Measurements from ENCODE around the gene IFITM1.

Gene IFITM1

DNA sequence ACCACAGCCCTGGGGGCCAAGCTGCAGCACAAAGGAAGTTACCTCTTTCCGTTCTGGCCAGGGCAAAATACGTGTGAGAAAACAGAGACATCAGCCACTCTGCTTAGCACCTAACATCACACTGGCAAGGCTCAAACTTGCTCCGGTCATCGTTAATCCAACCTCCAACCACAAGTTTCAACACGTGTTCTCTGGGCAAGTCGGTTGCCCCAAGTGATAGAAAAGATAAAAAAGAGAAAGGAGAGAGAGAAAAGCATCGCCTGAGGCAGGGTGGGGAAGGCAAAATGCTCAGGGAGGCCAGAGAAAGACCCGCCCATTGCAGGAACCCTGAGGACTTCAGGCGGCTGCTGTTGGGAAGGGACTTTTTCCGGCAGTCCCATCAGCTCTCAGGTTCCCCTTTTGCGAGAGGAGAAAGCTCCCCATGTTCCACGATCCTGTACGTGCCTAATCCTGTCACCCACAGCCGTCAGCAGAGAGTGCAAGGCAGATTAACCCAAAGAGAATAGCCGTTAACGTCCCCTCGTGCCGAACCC, 36.9 kb downstream of the IFITM1 start:
- CTCF ChIA-PET: no interaction called here
- POLR2A ChIA-PET: no interaction called here
- TF ChIP-seq, protein P1, sequence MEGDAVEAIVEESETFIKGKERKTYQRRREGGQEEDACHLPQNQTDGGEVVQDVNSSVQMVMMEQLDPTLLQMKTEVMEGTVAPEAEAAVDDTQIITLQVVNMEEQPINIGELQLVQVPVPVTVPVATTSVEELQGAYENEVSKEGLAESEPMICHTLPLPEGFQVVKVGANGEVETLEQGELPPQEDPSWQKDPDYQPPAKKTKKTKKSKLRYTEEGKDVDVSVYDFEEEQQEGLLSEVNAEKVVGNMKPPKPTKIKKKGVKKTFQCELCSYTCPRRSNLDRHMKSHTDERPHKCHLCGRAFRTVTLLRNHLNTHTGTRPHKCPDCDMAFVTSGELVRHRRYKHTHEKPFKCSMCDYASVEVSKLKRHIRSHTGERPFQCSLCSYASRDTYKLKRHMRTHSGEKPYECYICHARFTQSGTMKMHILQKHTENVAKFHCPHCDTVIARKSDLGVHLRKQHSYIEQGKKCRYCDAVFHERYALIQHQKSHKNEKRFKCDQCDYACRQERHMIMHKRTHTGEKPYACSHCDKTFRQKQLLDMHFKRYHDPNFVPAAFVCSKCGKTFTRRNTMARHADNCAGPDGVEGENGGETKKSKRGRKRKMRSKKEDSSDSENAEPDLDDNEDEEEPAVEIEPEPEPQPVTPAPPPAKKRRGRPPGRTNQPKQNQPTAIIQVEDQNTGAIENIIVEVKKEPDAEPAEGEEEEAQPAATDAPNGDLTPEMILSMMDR (IDR thresholded peaks at IDR 0.05; ENCODE audit: insufficient read depth, low read length, missing control alignments): no peak
- no peak overlapping the region for H3K4me3 ChIP-seq (ENCODE audit: low read depth, low read length)
- no peak for DNase-seq (ENCODE audit: low read depth, low spot score)

DNA sequence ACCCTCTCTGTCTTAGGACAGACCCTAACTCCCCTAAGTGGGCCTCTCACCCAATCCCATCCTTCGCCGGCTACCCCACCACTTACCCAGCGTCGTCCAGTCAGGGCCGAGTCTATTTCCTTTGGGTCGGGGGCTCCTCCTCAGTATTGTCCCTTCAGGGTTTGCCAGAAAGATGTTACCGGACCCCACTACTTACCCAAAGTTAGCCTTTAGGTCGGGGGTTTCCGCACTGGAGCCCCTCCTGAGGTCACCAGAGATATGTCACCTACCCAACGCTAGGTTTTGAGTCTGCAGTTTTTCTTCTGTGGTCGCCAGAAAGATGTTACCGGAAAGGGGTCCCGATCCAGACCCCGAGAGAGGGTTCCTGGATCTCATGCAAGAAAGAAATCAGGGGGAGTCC, 37.6 kb downstream of the IFITM1 start:
- H3K4me3 ChIP-seq (ENCODE audit: low read depth, low read length): no peak overlapping the region
- TF ChIP-seq, protein P1 (IDR thresholded peaks at IDR 0.05; ENCODE audit: insufficient read depth, low read length, missing control alignments): no peak
- CTCF ChIA-PET: interaction anchor here (0.7 kb wide), 1 partner anchor 23 kb away, joined by 3 read pairs; no protein-coding TSS in a partner anchor
- DNase-seq (ENCODE audit: low read depth, low spot score): no peak
- POLR2A ChIA-PET: no interaction called here

DNA sequence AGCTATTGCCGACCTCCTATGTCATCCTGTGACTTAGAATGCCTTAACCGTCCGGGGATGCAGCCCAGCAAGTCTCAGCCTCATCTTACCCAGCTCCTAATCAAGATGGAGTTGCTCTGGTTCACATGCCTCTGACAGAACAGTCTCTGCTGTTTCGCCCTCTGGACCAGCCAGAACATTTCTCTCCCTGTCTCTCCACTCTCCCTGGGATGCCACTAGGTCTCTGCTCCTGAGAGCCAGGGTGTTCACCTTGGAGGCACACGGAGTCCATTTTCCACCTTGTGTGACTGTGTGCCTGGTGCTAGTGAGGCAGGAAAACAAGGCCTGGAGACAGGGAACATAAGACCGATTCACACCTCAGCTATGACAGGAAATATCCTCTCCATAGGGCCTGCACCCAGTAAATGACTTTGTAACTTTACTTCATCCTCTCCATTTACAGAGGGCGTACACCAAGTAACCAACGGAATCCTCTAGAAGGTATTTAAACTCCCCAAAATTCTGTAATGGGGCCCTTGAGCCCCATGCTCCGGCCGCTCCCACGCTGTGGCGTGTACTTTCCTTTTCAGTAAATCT, 38.7 kb downstream of the IFITM1 start:
- CTCF ChIA-PET: interaction anchor here (1.3 kb wide), 1 partner anchor 43 kb away, joined by 3 read pairs; no protein-coding TSS in a partner anchor

DNA sequence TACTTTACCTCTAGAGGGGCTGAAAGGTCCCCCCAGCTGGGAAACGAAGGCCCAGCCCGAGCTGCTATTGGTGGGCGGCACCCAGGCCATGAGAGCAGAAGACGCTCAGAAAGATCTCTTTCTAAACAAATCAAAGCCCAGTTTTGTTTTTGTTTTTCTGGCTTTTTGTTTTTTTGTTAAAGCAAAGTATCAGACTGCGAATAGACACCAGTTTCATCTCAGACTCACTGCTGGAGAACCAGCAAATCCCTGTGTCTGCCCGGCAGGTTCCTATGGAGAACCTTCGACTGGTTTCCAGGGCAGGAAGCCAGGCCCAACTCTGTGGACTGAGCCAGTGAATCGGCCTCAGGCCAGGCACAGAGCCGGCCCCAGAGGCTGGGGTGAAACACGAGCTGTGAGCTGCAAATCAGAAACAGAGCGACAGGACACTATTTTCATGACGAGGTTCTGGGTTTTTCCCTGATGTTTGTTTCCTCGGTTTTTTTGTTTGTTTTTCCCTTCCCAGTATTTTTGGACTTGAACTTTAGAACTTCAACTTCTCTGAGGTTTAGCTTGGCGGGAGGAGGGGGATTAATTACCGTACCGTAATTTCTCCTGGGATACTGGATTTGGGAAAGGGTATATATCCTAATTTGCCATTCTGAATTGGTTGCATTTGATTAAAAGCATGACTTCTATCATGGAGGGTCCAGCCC, 39.5 kb downstream of the IFITM1 start:
- ChIA-PET POLR2A (interaction anchor here (1.0 kb wide), 1 partner anchor 44 kb away, joined by 3 read pairs; no protein-coding TSS in a partner anchor), CTCF (interaction anchor here (0.7 to 3.2 kb wide), 6 partner anchors 9 to 103 kb away, joined by 3 to 16 read pairs (median 4); no protein-coding TSS in a partner anchor)
- TF ChIP-seq, protein P1 (IDR thresholded peaks at IDR 0.05; ENCODE audit: insufficient read depth, low read length, missing control alignments): no peak
- no peak overlapping the region for H3K4me3 ChIP-seq (ENCODE audit: low read depth, low read length)
- DNase-seq (ENCODE audit: low read depth, low spot score): peak; percentile 50

More for the DNA sequence above, 38.7 kb downstream of the IFITM1 start:
- POLR2A ChIA-PET: no interaction called here
- no peak for DNase-seq (ENCODE audit: low read depth, low spot score)
- TF ChIP-seq, protein P1 (IDR thresholded peaks at IDR 0.05; ENCODE audit: insufficient read depth, low read length, missing control alignments): no peak
- no peak overlapping the region for H3K4me3 ChIP-seq (ENCODE audit: low read depth, low read length)

DNA sequence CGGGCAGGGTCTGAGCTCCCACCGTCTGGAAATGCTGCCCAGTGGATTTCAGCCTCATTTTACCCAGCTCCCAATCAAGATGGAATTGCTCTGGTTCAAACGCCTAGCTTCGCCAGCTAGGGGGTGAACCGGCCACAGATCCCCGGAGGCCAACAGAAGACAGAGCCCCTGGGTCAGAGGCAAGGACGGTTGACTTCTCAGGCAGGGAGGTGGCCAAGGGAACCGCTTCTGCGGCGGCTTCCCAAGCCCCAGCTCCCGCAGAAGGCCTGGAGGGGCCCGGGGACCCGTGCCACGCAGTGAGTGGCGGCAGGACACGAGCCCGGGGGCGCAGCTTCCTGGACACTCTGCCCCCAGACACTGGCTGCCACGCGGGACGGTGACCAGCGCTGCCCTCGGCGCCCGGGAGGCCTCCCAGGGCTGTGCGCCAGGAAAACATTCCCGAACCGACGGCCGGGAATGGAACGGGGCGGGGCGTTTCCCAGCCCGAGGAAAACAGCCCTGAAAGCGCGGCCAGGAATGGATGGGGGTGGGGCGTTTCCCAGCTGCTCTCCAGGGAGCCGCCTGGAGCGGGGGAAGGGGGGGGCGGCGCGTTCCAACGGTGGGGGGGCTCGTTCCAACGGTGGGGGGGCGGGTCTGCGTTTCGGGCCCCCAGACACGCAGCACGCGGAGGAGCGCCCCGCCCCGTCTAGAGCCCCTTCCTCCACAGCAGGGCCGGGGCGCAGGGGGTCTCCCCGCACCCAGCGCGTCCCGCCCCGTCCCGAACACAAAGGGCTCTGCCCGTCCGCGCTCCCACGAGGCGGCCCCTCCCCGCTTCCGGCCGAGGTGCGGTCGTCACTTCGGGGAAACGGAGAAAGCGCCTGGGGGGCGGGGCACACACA, 42.0 kb downstream of the IFITM1 start:
- POLR2A ChIA-PET: interaction anchor here (0.7 to 1.5 kb wide), 7 partner anchors 10 to 149 kb away, joined by 3 to 7 read pairs (median 4); partner anchors contain the start of genes BET1L, IFITM3 and RIC8A
- CTCF ChIA-PET: interaction anchor here (0.8 to 3.2 kb wide), 8 partner anchors 9 to 146 kb away, joined by 3 to 22 read pairs (median 6); partner anchors contain the start of gene IFITM2
- peak; percentile 70 for DNase-seq (ENCODE audit: low read depth, low spot score)
- TF ChIP-seq, protein P1 (IDR thresholded peaks at IDR 0.05; ENCODE audit: insufficient read depth, low read length, missing control alignments): no peak
- peak overlapping the region; percentile 38 for H3K4me3 ChIP-seq (ENCODE audit: low read depth, low read length)
